Panc1 (cell line): ENCODE measurements around the gene CKLF. TPM values are rescaled to one million over a fixed set of nuclear protein-coding genes. Genes with fewer than 3 reads are reported as not detected.
A peak's percentile ranks its signal among the peaks of the same experiment; 100 is the strongest.

Source experiments
- ATAC-seq: fragments of 200-7000 bp; cut with Tn5 transposase; 2 replicates; pipeline ENCODE4 v1.9.1; 2020; ENCODE audit warnings: mild to moderate bottlenecking, moderate library complexity
- BruUV-seq: library from RNA; stranded (reverse); fragments of 400-500 nt; replicated peaks from 2 replicates; lab custom pipeline; 2021; lab: Mats Ljungman, UMichigan
- CTCF ChIA-PET: fragments of 300-600 bp; sonication (Branson Sonifier 250); formaldehyde crosslinking; loops from one replicate; lab custom pipeline; 2022; ENCODE audit warnings: antibody characterized with exemption; lab: Charles Lee
- POLR2A ChIA-PET: fragments of 300-600 bp; sonication (Branson Sonifier 250); formaldehyde crosslinking; loops from one replicate; lab custom pipeline; 2022; ENCODE audit warnings: antibody characterized with exemption; lab: Charles Lee
- DNase-seq: peaks from one replicate; pipeline ENCODE4 v3.0.0-alpha.2; 2010; ENCODE audit warnings: low read depth, low spot score
- H3K27ac ChIP-seq: 2 replicates; pipeline ENCODE4 v1.5.1; 2011; ENCODE audit warnings: mild to moderate bottlenecking, low read length, inconsistent platforms
- H3K27me3 ChIP-seq: fragments of 200-500 bp; sonication (Bioruptor generic); 2 replicates; pipeline ENCODE4 v1.6.0; 2014; ENCODE audit warnings: low read length, inconsistent platforms; ENCODE audit not compliant: control insufficient read depth, insufficient read depth
- H3K36me3 ChIP-seq: fragments of 200-500 bp; sonication (Bioruptor generic); 2 replicates; pipeline ENCODE4 v1.5.1; 2014; ENCODE audit warnings: inconsistent platforms, mild to moderate bottlenecking, low read length, moderate library complexity; ENCODE audit not compliant: control insufficient read depth, insufficient read depth
- H3K4me1 ChIP-seq: 2 replicates; pipeline ENCODE4 v1.5.1; 2011; ENCODE audit warnings: inconsistent platforms, mild to moderate bottlenecking, low read length, moderate library complexity; ENCODE audit not compliant: control insufficient read depth, insufficient read depth
- H3K4me3 ChIP-seq, 2 experiments: 2 replicates each; pipeline ENCODE4 v1.5.1; 2011 to 2012; ENCODE audit warnings: low read depth in 2 of 2, low read length in 2 of 2, mild to moderate bottlenecking in 2 of 2, inconsistent platforms in 1 of 2, moderate library complexity in 1 of 2
- H3K9me3 ChIP-seq: fragments of 200-500 bp; sonication (Bioruptor generic); 2 replicates; pipeline ENCODE4 v1.5.1; 2014; ENCODE audit warnings: low read depth, mild to moderate bottlenecking, inconsistent platforms, low read length, moderate library complexity; ENCODE audit not compliant: control insufficient read depth, insufficient read depth
- CTCF ChIP-seq: fragments of 450-650 bp; IDR thresholded peaks from 2 replicates; pipeline ENCODE4 v1.5.1; 2017; ENCODE audit warnings: mild to moderate bottlenecking
- POLR2AphosphoS5 ChIP-seq: IDR thresholded peaks from 2 replicates; pipeline ENCODE4 v1.6.1; 2012; ENCODE audit warnings: mild to moderate bottlenecking, low read depth, low read length, moderate library complexity
- REST ChIP-seq, 2 experiments: IDR thresholded peaks; 2 replicates each; pipeline ENCODE4 v1.6.1; 2011 to 2012; ENCODE audit warnings: low read depth in 2 of 2, control low read depth in 1 of 2, low read length in 1 of 2, mild to moderate bottlenecking in 1 of 2, moderate library complexity in 1 of 2; ENCODE audit not compliant: insufficient read depth in 1 of 2
- SIN3A ChIP-seq: IDR thresholded peaks from 2 replicates; pipeline ENCODE4 v1.6.1; 2012; ENCODE audit warnings: low read depth, mild to moderate bottlenecking, low read length, moderate library complexity, borderline replicate concordance; ENCODE audit not compliant: insufficient read depth
- TCF7L2 ChIP-seq: IDR thresholded peaks from 2 replicates; pipeline ENCODE4 v1.6.1; 2011; ENCODE audit warnings: mild to moderate bottlenecking, low read depth, low read length, inconsistent platforms
- in situ Hi-C: cut with HindIII; loops from 2 replicates; pipeline ENCODE4 v1.10.0; 2016; ENCODE audit warnings: low sequenced_read_pairs, low pct_unique_long_range_greater_than_20kb
- intact Hi-C: fragments of 100-400 bp; cut with micrococcal nuclease; formaldehyde crosslinking; loops from one replicate; pipeline ENCODE4 v1.10.0; 2022; ENCODE audit not compliant: unreplicated experiment
- total RNA-seq: library from RNA; stranded (reverse); gene quantifications from one replicate; pipeline ENCODE4 v1.2.1, GENCODE V29; 2021; ENCODE audit not compliant: unreplicated experiment

Gene CKLF
- total RNA-seq, 1 experiment from 2014 or later, result 88.1 TPM

GRCh38 chr16:66603537-66604375 lies 51.4 kb downstream of the CKLF start:
- Histone ChIP-seq H3K27me3 (no peaks in the 10 kb centered on the region), H3K36me3 (no peaks in the 10 kb centered on the region; the same call in 1 of the 2 replicates), H3K27ac (peak overlapping the region; percentile 69), H3K4me1 (peaks cover 19% of the 10 kb centered on the region), H3K4me3 (peak overlapping the region; percentile 60 to 69), H3K9me3 (no peaks in the 10 kb centered on the region)
- no peak for TF ChIP-seq REST (IDR thresholded peaks at IDR 0.05; ENCODE audit: insufficient read depth in 1 of 2, low read depth in 2 of 2, low read length in 1 of 2)
- TF ChIP-seq SIN3A, result 0 out of 2 replicates have a peak, but pooled peaks have one; percentile 22
- intact Hi-C loops (loop anchor here (10.0 kb wide), 1 partner anchor 199 kb away; no protein-coding TSS in a partner anchor), in situ Hi-C loops (no loop called here)
- ATAC-seq (peak; percentile 69), DNase-seq (no peak)
- BruUV-seq, result no TSS peak
- ChIA-PET POLR2A (interaction anchor here (0.6 kb wide), 1 partner anchor 99 kb away, joined by 7 read pairs; no protein-coding TSS in a partner anchor), CTCF (interaction anchor here (0.6 kb wide), 1 partner anchor 13 kb away, joined by 3 read pairs; no protein-coding TSS in a partner anchor)

GRCh38 chr16:66604376-66605176 lies 52.2 kb downstream of the CKLF start, which contains the start of gene CMTM3:
Gene CMTM3, plus strand, starts transcription at chr16:66604704. Its CDS starts 102 bp downstream, at chr16:66604806.
- in situ Hi-C loops, result no loop called here
- Histone ChIP-seq H3K4me1 (peaks cover 21% of the 10 kb centered on the region), H3K27ac (peak within 1 kb of the TSS; percentile 69), H3K27me3 (no peaks in the 10 kb centered on the region), H3K4me3 (peak within 1 kb of the TSS; percentile 60 to 69), H3K36me3 (no peaks in the 10 kb centered on the region; the same call in 1 of the 2 replicates), H3K9me3 (no peaks in the 10 kb centered on the region)
- CTCF ChIA-PET, result interaction anchor here (0.6 kb wide), 1 partner anchor 14 kb away, joined by 3 read pairs; no protein-coding TSS in a partner anchor
- intact Hi-C loops, result loop anchor here (10.0 kb wide), 1 partner anchor 200 kb away; no protein-coding TSS in a partner anchor
- TF ChIP-seq POLR2AphosphoS5 (peak; percentile 62), CTCF (peak; percentile 85), SIN3A (0 out of 2 replicates have a peak, but pooled peaks have one; percentile 33), REST (IDR thresholded peaks at IDR 0.05; ENCODE audit: insufficient read depth in 1 of 2, low read depth in 2 of 2, low read length in 1 of 2) (no peak), TCF7L2 (no peak)
- BruUV-seq, result no TSS peak
- ATAC-seq (peak; percentile 75), DNase-seq (no peak)
- POLR2A ChIA-PET, result no interaction called here
